ENCODE data around the gene RCSD1. TPM values are rescaled to one million over a fixed set of nuclear protein-coding genes. Genes with fewer than 3 reads are reported as not detected.

The RCSD1 gene
- total and polyA plus RNA-seq, 2 donors (not counting 3 experiments of a cell fraction or from before 2014, with no cell fraction given) = 0.08 to 1.00 TPM

DNA sequence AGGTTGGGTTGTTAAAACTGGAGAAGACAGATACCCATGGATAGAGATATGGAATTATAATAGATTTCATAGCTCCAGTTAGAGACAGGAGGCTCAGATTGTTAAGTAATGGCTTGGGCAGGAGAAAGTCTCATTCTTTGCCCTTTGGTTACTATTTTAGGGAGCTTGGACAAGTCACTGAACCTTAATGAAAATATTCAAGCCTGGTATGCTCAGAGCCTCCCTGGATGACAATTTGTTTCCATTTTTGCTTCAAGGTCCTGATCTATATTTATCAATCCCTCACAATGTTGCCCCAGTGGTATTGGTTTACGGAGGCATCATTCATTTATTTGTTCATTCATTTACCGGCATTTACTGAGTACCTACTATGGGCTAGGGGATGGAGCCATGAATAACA lies 37.5 kb downstream of the RCSD1 start:
- BruUV-seq (replicated peaks) = no TSS peak
- no peak for FAIRE-seq
- H2AFZ ChIP-seq (ENCODE audit: low read depth, low read length) = no peak overlapping the region
- no peak overlapping the region for H3K9ac ChIP-seq (replicated peaks; ENCODE audit: extremely low read depth, insufficient read depth, low read length)
- H3K79me2 ChIP-seq (ENCODE audit: control insufficient read depth, insufficient read depth, low read length) = no peaks in the 10 kb centered on the region
- TF ChIP-seq MAX (IDR thresholded peaks at IDR 0.05; ENCODE audit: insufficient read depth, insufficient read length) = no peak
- H3K4me2 ChIP-seq (ENCODE audit: insufficient read depth, low read length) = no peak overlapping the region
- H3K27ac ChIP-seq (ENCODE audit: insufficient read depth, low read depth, low read length) = no peak overlapping the region
- DNase-seq (ENCODE audit: low read depth, low spot score) = no peak
- H3K27me3 ChIP-seq (ENCODE audit: control insufficient read depth in 2 of 2, insufficient read depth in 2 of 2, low read length in 2 of 2) = peaks cover 0 to under 1% of the 10 kb centered on the region in 2 experiments
- H3K36me3 ChIP-seq (ENCODE audit: control insufficient read depth in 2 of 2, extremely low read depth in 1 of 2, insufficient read depth in 2 of 2, low read length in 2 of 2) = no peaks in the 10 kb centered on the region
- ChIA-PET CTCF (interaction anchor here (2.4 kb wide), 1 partner anchor 67 kb away, joined by 6 read pairs; no protein-coding TSS in a partner anchor), POLR2A (no interaction called here)
- intact Hi-C loops (cut with micrococcal nuclease) = no loop called here
- no peaks in the 10 kb centered on the region for H3K4me1 ChIP-seq (ENCODE audit: control insufficient read depth, extremely low read depth, insufficient read depth, low read length)
- no peak overlapping the region for H3K4me3 ChIP-seq (replicated peaks in 1 of 3; ENCODE audit: insufficient read depth in 1 of 3, low read depth in 1 of 3, low read length in 3 of 3)
- no peaks in the 10 kb centered on the region for H3K9me1 ChIP-seq (replicated peaks; ENCODE audit: control insufficient read depth, extremely low read depth, insufficient read depth, low read length)
- dilution Hi-C loops (cut with MboI; ENCODE audit: extremely low pct_ligation_motif_present, low sequenced_read_pairs) = no loop called here
- no peaks in the 10 kb centered on the region for H4K20me1 ChIP-seq (replicated peaks; ENCODE audit: control insufficient read depth, extremely low read depth, insufficient read depth, low read length)
- H3K9me3 ChIP-seq (replicated peaks; ENCODE audit: control insufficient read depth, insufficient read depth, low read length) = no peaks in the 10 kb centered on the region

DNA sequence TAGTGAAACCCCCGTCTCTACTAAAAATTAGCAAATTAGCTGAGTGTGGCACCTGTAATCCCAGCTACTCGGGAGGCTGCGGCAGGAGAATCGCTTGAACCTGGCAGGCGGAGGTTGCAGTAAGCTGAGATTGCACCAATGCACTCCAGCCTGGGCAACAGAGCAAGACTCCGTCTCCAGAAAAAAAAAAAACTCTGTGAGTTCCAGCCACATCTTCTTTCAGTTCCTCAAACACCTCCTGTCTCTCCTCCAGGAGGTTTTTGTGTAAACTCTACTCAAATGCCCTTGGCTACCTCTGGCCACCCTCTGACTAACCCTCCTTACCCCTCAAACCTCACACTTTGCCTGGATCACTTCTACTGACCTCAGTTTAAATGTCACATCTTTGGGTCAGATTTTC lies 38.1 kb downstream of the RCSD1 start:
- FAIRE-seq = no peak
- ChIA-PET CTCF (interaction anchor here (1.4 to 2.4 kb wide), 2 partner anchors 13 to 68 kb away, joined by 4 to 6 read pairs; no protein-coding TSS in a partner anchor), POLR2A (no interaction called here)
- H3K27me3 ChIP-seq (ENCODE audit: control insufficient read depth in 2 of 2, insufficient read depth in 2 of 2, low read length in 2 of 2) = peaks cover 0 to 3% of the 10 kb centered on the region in 2 experiments
- intact Hi-C loops (cut with micrococcal nuclease) (no loop called here), dilution Hi-C loops (cut with MboI; ENCODE audit: extremely low pct_ligation_motif_present, low sequenced_read_pairs) (no loop called here)
- no peak for DNase-seq (ENCODE audit: low read depth, low spot score)
- H3K36me3 ChIP-seq (ENCODE audit: control insufficient read depth in 2 of 2, extremely low read depth in 1 of 2, insufficient read depth in 2 of 2, low read length in 2 of 2) = no peaks in the 10 kb centered on the region
- H3K4me3 ChIP-seq (replicated peaks in 1 of 3; ENCODE audit: insufficient read depth in 1 of 3, low read depth in 1 of 3, low read length in 3 of 3) = no peak overlapping the region
- TF ChIP-seq POLR2AphosphoS5 (IDR thresholded peaks at IDR 0.05; ENCODE audit: insufficient read depth, low read depth, low read length) = no peak
- no peak for TF ChIP-seq JUN (IDR thresholded peaks at IDR 0.05; ENCODE audit: borderline replicate concordance, insufficient read depth, insufficient read length, low read depth)
- no peak for TF ChIP-seq GATA2 (IDR thresholded peaks at IDR 0.05; ENCODE audit: insufficient read depth, insufficient read length, low read depth, low read length)
- TF ChIP-seq FOS (IDR thresholded peaks at IDR 0.05; ENCODE audit: borderline replicate concordance, insufficient read depth, low read length) = no peak
- TF ChIP-seq EZH2 (IDR thresholded peaks at IDR 0.05; ENCODE audit: borderline replicate concordance, low read depth, low read length, severe bottlenecking) = no peak
- no peak for TF ChIP-seq MAX (IDR thresholded peaks at IDR 0.05; ENCODE audit: insufficient read depth, insufficient read length)
- no peak for TF ChIP-seq CTCF (IDR thresholded peaks at IDR 0.05; ENCODE audit: extremely low read depth in 1 of 2, insufficient read depth in 1 of 2, low read depth in 1 of 2, low read length in 2 of 2)
- no peak for TF ChIP-seq MYC (IDR thresholded peaks at IDR 0.05; ENCODE audit: low read depth, low read length)
- no peak for TF ChIP-seq POLR2A (IDR thresholded peaks at IDR 0.05; ENCODE audit: low read depth, low read length)
- no peaks in the 10 kb centered on the region for H3K79me2 ChIP-seq (ENCODE audit: control insufficient read depth, insufficient read depth, low read length)
- H3K4me1 ChIP-seq (ENCODE audit: control insufficient read depth, extremely low read depth, insufficient read depth, low read length) = no peaks in the 10 kb centered on the region
- H3K9me1 ChIP-seq (replicated peaks; ENCODE audit: control insufficient read depth, extremely low read depth, insufficient read depth, low read length) = no peaks in the 10 kb centered on the region
- H3K9me3 ChIP-seq (replicated peaks; ENCODE audit: control insufficient read depth, insufficient read depth, low read length) = no peaks in the 10 kb centered on the region
- H4K20me1 ChIP-seq (replicated peaks; ENCODE audit: control insufficient read depth, extremely low read depth, insufficient read depth, low read length) = no peaks in the 10 kb centered on the region
- H2AFZ ChIP-seq (ENCODE audit: low read depth, low read length) = no peak overlapping the region
- H3K27ac ChIP-seq (ENCODE audit: insufficient read depth, low read depth, low read length) = no peak overlapping the region
- no peak overlapping the region for H3K9ac ChIP-seq (replicated peaks; ENCODE audit: extremely low read depth, insufficient read depth, low read length)
- BruUV-seq (replicated peaks) = no TSS peak
- H3K4me2 ChIP-seq (ENCODE audit: insufficient read depth, low read length) = no peak overlapping the region
